Adrenal gland (tissue), 5 donors: Measurements from ENCODE around the gene ESR2.
"Not testable (repeated sequence)": the region's sequence is repeated elsewhere in the genome, so short reads cannot be mapped to it uniquely, and the experiment has no call there.

Source experiments
- POLR2A ChIP-seq, 2 donors: fragments of 450-650 bp; IDR thresholded peaks; one replicate each; pipeline ENCODE4 v1.6.1; 2017; ENCODE audit warnings: antibody characterized with exemption in 2 of 2, mild to moderate bottlenecking in 2 of 2, moderate library complexity in 1 of 2
- TF ChIP-seq, protein P1 (sequence below), 6 experiments: fragments of 450-650 bp in 4 of 6; fragments of 200-600 bp in 2 of 6; sonication (generic) in 1 of 6; IDR thresholded peaks; 1 replicate in 5 of 6; 2 replicates in 1 of 6; pipeline versions ENCODE4 v1.5.1 to v1.8.0; 2016 to 2021; ENCODE audit warnings: antibody characterized with exemption in 6 of 6, mild to moderate bottlenecking in 2 of 6, moderate library complexity in 1 of 6
- donor health status: DM: no; HTN: no; CAD: no.

DNA sequence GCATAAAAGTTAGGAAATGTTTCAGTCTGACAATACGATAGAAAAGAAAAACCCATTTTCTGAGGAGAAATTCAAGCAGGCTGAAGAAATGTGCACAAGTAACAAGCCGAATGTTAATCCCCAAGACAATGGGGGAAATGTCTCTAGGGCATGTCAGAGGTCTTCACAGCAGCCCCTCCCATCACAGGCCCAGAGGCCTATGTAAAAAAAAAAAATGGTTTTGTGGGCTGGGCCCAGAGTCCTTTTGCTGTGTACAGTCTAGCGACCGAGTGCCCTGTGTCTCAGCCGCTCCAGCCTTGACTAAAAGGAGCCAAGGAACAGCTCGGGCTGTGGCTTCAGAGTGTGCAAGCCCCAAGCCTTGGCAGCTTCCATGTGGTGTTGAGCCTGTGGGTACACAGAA is 250.9 kb downstream of the ESR2 start:
- TF ChIP-seq, protein P1, sequence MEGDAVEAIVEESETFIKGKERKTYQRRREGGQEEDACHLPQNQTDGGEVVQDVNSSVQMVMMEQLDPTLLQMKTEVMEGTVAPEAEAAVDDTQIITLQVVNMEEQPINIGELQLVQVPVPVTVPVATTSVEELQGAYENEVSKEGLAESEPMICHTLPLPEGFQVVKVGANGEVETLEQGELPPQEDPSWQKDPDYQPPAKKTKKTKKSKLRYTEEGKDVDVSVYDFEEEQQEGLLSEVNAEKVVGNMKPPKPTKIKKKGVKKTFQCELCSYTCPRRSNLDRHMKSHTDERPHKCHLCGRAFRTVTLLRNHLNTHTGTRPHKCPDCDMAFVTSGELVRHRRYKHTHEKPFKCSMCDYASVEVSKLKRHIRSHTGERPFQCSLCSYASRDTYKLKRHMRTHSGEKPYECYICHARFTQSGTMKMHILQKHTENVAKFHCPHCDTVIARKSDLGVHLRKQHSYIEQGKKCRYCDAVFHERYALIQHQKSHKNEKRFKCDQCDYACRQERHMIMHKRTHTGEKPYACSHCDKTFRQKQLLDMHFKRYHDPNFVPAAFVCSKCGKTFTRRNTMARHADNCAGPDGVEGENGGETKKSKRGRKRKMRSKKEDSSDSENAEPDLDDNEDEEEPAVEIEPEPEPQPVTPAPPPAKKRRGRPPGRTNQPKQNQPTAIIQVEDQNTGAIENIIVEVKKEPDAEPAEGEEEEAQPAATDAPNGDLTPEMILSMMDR (IDR thresholded peaks at IDR 0.05): not testable (repeated sequence)
- TF ChIP-seq POLR2A (IDR thresholded peaks at IDR 0.05): not testable (repeated sequence)
